Stimulated activated naive CD8-positive, alpha-beta T cell treated with anti-CD3 and anti-CD28 coated beads, Interleukin-15, Interleukin-2, amounts not matched to agents 100 ng/mL and 50 ng/mL, for 24 hours (primary cell): ENCODE results near the gene PLEKHH1.
"Not testable (repeated sequence)": the region's sequence is repeated elsewhere in the genome, so short reads cannot be mapped to it uniquely, and the experiment has no call there.

Experiments
- H3K27ac Mint-ChIP-seq: one replicate; pipeline ENCODE4 v1.8.0; 2021; ENCODE audit warnings: mild to moderate bottlenecking, mixed read lengths
- H3K27me3 Mint-ChIP-seq: one replicate; pipeline ENCODE4 v1.8.0; 2021; ENCODE audit warnings: mixed read lengths
- H3K36me3 Mint-ChIP-seq: one replicate; pipeline ENCODE4 v1.8.0; 2021; ENCODE audit warnings: low read depth, mixed read lengths
- H3K4me1 Mint-ChIP-seq: one replicate; pipeline ENCODE4 v1.8.0; 2021; ENCODE audit warnings: low read depth, mixed read lengths
- H3K4me3 Mint-ChIP-seq: one replicate; pipeline ENCODE4 v1.8.0; 2021; ENCODE audit warnings: mild to moderate bottlenecking, mixed read lengths
- H3K9me3 Mint-ChIP-seq: one replicate; pipeline ENCODE4 v1.8.0; 2021; ENCODE audit warnings: mixed read lengths

The PLEKHH1 gene

DNA sequence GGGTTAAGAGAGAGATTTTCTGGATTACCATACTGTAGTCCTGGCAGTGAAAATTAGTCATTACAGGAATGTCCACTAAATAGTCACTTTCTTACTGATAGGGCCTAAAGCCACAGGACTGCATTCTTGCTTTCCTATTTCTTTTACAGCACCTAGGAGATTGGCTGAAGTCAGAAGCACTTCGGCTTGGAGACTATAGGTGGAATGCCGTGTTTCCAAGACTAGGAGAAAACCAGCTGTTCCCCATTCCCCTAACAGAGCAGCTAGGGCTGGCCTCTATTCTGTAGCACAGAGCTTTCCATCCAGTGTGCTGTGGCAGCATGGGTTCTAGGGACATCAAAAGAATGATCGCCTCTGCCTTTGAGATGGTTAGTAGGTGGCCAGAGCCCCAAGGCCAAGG is 51.9 kb downstream of the PLEKHH1 start:
- H3K4me1 Mint-ChIP-seq, result no peaks in the 10 kb centered on the region
- H3K9me3 Mint-ChIP-seq, result no peaks in the 10 kb centered on the region
- no peak overlapping the region for H3K4me3 Mint-ChIP-seq
- no peak overlapping the region for H3K27ac Mint-ChIP-seq
- H3K27me3 Mint-ChIP-seq, result no peaks in the 10 kb centered on the region
- H3K36me3 Mint-ChIP-seq, result peaks cover 10% of the 10 kb centered on the region

DNA sequence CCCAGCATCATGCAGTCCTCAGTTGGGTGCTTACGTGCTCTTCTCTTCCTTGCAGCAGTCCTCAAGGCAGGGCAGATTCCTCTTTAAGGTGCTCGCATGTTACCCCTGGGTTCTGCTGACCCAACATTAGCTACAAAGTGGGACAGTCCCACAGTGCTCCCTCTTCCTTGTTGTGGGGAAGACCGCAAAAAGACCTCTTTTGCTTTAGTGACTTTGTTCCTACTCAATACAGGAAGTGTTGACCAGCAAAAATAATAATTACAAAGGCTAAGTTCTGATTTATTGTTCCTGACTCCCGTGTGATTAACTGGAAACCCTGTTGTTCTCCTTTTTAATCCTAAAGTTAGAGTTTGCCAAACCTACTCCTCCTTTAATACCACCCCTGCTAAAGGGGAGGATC is 53.3 kb downstream of the PLEKHH1 start:
- Mint-ChIP-seq H3K27me3 (no peaks in the 10 kb centered on the region), H3K4me3 (no peak overlapping the region), H3K27ac (no peak overlapping the region), H3K9me3 (no peaks in the 10 kb centered on the region), H3K36me3 (peaks cover 19% of the 10 kb centered on the region), H3K4me1 (no peaks in the 10 kb centered on the region)

DNA sequence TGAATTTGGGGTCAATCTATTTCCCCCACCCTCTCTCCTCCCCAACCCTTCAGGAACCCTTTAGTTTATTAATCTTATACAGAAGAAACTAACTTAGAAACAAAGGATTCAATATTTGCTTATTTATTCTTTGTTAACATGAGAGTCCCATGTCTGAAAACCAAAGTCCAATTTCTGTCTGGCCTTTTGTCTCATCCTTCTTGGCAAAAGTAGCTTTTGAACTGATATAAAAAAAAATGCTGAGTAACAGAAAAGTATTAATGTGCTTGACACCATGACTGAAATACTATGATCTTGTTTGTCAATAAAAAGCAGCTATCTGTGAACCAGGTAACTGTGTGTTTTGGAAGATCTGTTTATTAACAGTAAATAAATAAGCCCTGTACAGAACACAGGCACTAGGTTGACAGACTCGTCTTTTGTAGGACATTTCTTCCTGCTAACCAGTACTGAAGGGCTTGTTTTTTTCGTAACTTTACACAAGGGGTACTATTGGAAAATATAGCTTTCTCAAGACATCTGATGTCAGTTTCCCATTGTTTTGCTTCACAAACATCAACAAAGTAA is 56.2 kb downstream of the PLEKHH1 start:
- H3K9me3 Mint-ChIP-seq, result no peaks in the 10 kb centered on the region
- no peaks in the 10 kb centered on the region for H3K4me1 Mint-ChIP-seq
- H3K27me3 Mint-ChIP-seq, result no peaks in the 10 kb centered on the region
- H3K4me3 Mint-ChIP-seq, result no peak overlapping the region
- H3K27ac Mint-ChIP-seq, result no peak overlapping the region
- peaks cover 27% of the 10 kb centered on the region for H3K36me3 Mint-ChIP-seq

DNA sequence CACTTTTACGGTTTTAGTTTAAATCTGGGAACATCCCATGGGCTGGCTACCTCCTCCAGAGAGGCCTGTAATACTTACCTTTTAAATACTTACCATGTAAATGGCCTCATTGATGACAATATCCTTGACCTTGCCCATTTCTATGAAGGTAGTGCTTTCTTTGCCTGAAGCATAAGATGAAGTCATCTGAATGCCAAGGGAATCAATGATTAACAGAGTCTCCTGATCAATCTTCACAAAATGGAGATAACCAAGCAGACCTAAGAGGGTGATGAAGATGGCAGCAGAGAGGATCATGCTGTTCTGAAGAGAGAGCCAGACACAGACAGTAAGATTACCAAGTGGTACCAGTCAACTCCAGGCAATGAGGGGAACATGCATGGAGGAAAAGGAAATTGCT is 60.6 kb downstream of the PLEKHH1 start:
- H3K36me3 Mint-ChIP-seq, result peaks cover 29% of the 10 kb centered on the region
- peaks cover 19% of the 10 kb centered on the region for H3K4me1 Mint-ChIP-seq
- not testable (repeated sequence) for H3K27ac Mint-ChIP-seq, H3K4me3 Mint-ChIP-seq, H3K27me3 Mint-ChIP-seq, H3K9me3 Mint-ChIP-seq

DNA sequence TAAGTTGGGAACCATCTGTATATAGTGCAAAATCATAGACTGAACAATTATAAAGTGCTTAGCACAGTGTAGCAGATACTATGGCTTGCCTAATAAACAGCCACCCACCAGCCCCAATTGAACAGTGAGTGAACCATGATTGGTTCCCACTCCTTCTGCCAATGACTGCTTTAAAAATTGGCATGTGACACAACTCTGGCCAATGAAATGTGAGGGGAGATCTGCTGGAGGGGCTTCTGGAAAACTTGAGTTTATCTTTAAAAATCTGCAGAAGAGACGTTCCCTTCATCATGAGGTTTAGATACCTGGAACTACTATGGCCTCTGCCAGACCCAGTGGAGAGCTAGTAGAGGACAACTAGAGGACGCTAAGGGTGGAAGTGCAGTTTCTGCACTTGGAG is 62.3 kb downstream of the PLEKHH1 start:
- no peaks in the 10 kb centered on the region for H3K27me3 Mint-ChIP-seq
- peaks cover 22% of the 10 kb centered on the region for H3K36me3 Mint-ChIP-seq
- no peak overlapping the region for H3K4me3 Mint-ChIP-seq
- no peak overlapping the region for H3K27ac Mint-ChIP-seq
- no peaks in the 10 kb centered on the region for H3K9me3 Mint-ChIP-seq
- H3K4me1 Mint-ChIP-seq, result peaks cover 29% of the 10 kb centered on the region

DNA sequence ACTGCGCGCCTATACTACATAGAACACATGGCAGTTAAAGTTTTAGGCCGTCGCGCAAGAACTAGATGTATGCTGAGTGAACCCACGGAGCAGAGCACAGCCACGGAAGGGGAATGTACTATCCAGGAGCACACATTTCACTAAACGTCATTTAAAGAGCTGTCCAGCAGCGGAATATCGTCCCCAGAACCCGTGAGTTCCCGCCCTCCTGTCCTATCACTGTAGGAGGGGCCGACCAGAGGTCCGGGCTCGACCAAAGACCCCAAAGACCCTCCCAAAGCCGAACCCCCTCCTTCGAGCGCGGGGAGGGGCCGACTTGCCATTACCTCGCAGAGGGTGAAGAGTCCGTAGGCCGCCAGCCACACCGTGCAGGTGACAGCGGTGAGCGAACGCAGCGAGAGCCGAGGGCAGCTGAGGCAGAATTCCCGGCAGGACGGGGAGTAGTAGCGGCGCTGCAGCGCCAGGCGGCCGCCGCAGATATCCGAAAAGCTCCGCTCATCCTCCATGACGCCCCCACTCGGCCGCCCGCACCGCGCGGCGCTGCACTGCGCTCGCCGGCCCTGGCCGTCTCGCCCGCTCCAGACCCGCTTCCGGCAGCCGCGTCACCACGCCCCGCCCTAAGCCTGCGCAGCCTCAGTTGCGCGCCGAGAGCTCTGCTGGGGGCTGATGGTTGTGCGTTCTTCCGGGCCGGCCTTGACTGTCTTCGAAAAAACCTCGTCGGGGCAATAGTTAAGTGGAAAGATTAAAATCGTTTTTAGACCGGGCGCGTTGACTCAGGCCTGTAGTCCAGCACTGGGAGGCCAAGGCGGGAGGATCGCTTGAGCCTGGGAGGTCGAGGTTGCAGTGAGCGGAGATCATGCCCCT is 66.8 kb downstream of the PLEKHH1 start, which contains the start of gene PIGH:
Gene PIGH, minus strand, starts transcription at position 571 of the 864 bp plus-strand sequence. Its CDS starts 65 bp downstream, at position 506.
- Mint-ChIP-seq H3K27ac (peak within 1 kb of the TSS; percentile 96), H3K4me3 (peak within 1 kb of the TSS; percentile 97)

DNA sequence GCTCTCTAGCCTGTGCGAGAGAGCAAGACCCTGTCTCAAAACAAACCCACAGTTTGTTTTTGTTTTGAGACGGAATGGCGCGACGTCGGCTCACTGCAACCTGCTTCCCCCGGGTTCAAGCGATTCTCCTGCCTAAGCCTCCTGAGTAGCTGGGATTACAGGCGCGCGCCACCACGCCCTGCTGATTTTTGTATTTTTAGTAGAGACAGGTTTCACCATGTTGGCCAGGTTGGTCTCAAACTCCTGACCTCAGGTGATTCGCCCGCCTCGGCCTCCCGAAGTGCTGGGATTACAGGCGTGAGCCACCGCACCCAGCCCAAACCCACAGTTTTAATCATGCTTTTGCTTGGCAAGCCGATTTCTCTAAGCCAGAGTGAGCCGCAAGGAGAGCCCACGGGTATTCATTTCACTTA is 67.5 kb downstream of the PLEKHH1 start:
- Mint-ChIP-seq H3K4me1 (peaks cover 44% of the 10 kb centered on the region), H3K4me3 (peak overlapping the region; percentile 97), H3K27ac (peak overlapping the region; percentile 96)
- not testable (repeated sequence) for H3K27me3 Mint-ChIP-seq, H3K9me3 Mint-ChIP-seq, H3K36me3 Mint-ChIP-seq

More for the DNA sequence above, 66.8 kb downstream of the PLEKHH1 start, which contains the start of gene PIGH:
- Mint-ChIP-seq H3K27me3 (no peaks in the 10 kb centered on the region), H3K9me3 (no peaks in the 10 kb centered on the region), H3K36me3 (peaks cover 6% of the 10 kb centered on the region), H3K4me1 (peaks cover 44% of the 10 kb centered on the region)

DNA sequence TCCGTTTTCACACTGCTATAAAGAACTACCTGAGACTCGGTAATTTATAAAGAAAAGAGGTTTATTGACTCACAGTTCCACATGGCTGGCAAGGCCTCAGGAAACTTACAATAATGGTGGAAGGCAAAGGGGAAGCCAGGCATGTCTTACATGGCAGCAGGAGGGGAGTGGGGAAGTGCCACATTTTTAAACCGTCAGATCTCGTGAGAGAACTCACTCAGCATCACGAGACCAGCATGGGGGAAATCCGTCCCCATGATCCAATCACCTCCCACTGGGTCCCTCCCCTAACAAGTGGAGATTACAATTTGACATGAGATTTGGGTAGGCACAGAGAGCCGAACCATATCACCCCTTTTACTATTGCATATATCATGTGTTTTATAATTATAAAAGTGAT is 69.0 kb downstream of the PLEKHH1 start:
- no peaks in the 10 kb centered on the region for H3K36me3 Mint-ChIP-seq
- peaks cover 39% of the 10 kb centered on the region for H3K4me1 Mint-ChIP-seq
- no peaks in the 10 kb centered on the region for H3K9me3 Mint-ChIP-seq
- H3K27me3 Mint-ChIP-seq, result no peaks in the 10 kb centered on the region
- H3K4me3 Mint-ChIP-seq, result no peak overlapping the region
- no peak overlapping the region for H3K27ac Mint-ChIP-seq

DNA sequence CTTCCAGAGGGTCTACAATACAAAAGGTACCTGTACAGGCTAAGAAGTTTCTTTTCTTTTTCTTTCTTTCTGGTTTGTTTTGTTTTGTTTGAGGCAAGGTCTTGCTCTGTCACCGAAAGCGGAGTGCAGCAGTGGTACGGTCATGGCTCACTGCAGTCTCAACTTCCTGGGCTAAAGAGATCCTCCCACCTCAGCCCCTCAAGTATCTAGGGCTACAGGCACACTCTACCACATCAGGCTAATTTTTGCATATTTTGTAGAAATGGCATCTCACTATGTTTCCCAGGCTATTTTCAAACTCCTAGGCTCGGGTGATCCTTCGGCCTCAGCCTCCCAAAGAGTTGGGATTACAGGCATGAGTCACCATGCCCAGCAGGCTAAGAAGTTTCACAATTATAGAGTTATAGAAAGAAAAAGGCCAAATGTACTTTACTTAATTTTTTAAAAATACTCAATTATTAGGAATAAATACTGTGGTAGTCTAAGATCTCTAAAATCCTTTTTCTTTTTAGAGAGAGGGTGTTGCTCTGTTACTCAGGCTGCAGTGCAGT is 70.0 kb downstream of the PLEKHH1 start:
- Mint-ChIP-seq H3K4me3 (no peak overlapping the region), H3K27me3 (no peaks in the 10 kb centered on the region), H3K36me3 (no peaks in the 10 kb centered on the region), H3K4me1 (peaks cover 31% of the 10 kb centered on the region), H3K27ac (no peak overlapping the region), H3K9me3 (no peaks in the 10 kb centered on the region)

DNA sequence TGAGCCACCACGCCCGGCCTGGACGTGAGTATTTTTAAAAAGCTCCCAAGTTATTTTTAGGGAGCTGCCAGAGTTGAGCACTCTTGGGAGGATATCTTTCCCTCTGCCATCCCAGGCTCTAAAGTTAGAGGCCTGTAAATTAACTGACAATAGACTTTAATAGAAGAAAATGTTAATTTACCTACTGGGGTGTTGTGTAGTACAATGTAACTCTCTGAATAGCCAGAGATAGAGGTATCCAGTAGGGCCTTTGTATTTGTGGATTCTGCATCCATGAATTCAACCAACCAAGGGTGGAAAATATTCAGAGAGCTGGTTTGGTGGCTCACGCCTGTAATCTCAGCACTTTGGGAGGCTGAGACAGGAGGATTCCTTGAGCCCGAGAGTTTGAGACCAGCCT is 74.6 kb downstream of the PLEKHH1 start:
- Mint-ChIP-seq H3K27me3 (no peaks in the 10 kb centered on the region), H3K9me3 (no peaks in the 10 kb centered on the region), H3K4me3 (no peak overlapping the region), H3K4me1 (peaks cover 19% of the 10 kb centered on the region), H3K27ac (no peak overlapping the region), H3K36me3 (no peaks in the 10 kb centered on the region)

DNA sequence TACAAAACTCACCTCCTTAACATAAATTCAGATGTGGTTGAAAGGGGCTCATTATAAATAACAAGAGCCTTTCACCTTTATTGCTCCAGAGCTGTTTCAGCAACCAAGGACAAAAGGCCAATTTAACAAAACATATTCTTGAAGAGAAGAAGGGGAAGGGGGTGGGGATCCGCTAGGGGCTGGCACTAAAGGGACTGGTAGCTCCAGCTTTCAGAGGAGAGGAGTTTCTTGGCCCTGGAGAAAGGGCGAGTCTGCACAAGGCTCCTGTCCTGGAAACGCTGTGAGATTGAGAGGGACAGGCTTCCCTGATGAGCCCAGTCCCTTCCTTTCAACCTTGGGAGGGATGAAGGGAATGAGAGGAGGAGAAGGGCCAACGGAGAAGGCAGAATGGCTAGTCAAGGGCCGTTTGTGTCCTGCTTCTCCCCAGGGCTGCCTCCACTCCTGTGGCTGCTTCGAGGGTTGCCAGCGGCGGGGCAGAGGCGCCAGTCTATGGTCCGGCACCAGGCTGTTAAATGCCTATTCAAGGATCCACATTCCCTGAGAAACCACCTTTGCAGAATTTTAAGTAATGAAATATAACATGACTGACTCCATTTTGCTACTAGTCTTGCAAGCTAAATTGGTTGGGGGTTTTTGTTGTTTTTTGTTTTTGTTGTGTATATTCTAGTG is 76.7 kb downstream of the PLEKHH1 start:
- Mint-ChIP-seq H3K4me3 (no peak overlapping the region), H3K4me1 (peaks cover 11% of the 10 kb centered on the region), H3K27me3 (no peaks in the 10 kb centered on the region), H3K9me3 (no peaks in the 10 kb centered on the region), H3K36me3 (no peaks in the 10 kb centered on the region), H3K27ac (no peak overlapping the region)

DNA sequence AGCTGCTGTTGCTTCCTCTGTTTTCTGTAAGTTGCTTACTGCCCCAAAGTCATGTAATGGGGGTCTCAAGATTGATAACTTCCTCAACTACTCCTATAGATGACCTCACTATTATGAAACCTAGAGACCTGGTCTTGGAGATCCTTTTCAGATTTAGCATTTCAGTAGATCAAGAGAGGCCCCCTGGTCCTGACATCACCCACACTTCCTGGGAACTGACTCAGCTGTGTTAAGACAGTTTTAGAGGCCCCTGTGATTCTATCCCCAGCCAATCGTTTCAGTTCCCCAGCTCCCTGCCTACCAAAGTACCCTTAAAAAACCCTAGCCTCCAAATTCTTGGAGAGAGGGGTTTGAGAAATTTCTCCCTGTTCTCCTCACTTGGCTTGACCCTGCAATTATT is 77.4 kb downstream of the PLEKHH1 start:
- no peaks in the 10 kb centered on the region for H3K27me3 Mint-ChIP-seq
- H3K4me3 Mint-ChIP-seq, result no peak overlapping the region
- H3K4me1 Mint-ChIP-seq, result peaks cover 11% of the 10 kb centered on the region
- no peaks in the 10 kb centered on the region for H3K36me3 Mint-ChIP-seq
- no peak overlapping the region for H3K27ac Mint-ChIP-seq
- no peaks in the 10 kb centered on the region for H3K9me3 Mint-ChIP-seq

DNA sequence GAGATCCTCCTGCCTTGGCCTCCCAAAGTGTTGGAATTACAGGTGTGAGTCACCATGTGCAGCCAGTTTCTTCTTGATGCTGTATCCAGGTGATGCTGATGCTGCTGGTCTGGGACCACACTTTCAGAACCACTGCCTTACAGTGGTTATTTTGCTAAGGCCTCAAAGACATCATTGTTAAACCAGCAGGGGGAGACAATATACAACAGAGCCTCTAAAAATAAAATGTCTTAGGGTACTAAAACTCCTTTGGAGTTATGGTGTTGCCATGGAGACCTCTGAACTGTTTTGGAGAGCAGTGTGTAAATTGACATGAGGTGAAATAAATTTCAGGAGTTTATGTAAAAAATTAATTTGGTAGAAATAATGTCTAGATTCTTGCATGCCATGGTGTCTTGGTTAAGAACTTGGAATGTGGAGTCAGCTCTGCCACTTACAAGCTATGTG is 85.5 kb downstream of the PLEKHH1 start:
- peaks cover 38% of the 10 kb centered on the region for H3K4me1 Mint-ChIP-seq
- H3K4me3 Mint-ChIP-seq, result peak overlapping the region; percentile 84
- H3K27ac Mint-ChIP-seq, result peak overlapping the region; percentile 76
- no peaks in the 10 kb centered on the region for H3K36me3 Mint-ChIP-seq
- no peaks in the 10 kb centered on the region for H3K9me3 Mint-ChIP-seq
- peaks cover 4% of the 10 kb centered on the region for H3K27me3 Mint-ChIP-seq

DNA sequence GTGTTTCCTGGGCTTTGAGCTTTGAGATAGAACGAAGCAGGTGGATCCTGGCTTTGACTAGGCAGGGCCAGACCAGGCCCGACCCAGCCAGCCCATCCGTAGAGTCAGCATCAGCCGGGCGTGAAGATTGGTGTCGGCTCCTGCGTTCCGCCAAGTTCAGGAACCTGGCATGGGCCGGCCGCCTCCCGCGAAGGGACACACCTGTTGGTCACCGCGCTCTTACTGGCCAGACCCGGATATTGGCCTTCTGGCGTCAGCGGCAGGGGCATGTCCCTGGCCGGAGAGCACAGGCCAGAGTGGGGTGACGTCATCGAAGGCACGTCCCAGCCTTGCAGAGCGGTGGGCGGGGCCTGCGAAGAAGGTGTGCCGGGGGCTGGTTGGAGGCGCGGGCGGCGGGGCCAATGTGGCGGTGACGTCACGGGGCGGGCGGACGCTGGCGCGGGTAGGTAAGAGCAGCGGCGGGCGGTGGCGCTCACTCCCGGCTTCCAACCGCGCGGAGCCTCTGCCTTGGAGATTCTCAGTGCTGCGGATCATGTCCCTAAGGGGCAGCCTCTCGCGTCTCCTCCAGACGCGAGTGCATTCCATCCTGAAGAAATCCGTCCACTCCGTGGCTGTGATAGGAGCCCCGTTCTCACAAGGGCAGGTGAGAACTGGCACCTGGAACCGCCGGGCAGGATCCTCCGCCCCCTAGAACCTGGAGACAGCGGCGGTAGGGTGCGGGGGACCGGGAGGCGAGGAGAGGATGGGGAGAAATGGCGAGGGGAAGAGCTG is 86.5 kb downstream of the PLEKHH1 start, which contains the start of gene ARG2:
Gene ARG2, plus strand, starts transcription at position 475 of the 771 bp plus-strand sequence. Its CDS starts 58 bp downstream, at position 533.
- peak within 1 kb of the TSS; percentile 76 for H3K27ac Mint-ChIP-seq
- no peaks in the 10 kb centered on the region for H3K9me3 Mint-ChIP-seq
- H3K36me3 Mint-ChIP-seq, result peaks cover 5% of the 10 kb centered on the region
- H3K27me3 Mint-ChIP-seq, result peaks cover 9% of the 10 kb centered on the region
- H3K4me1 Mint-ChIP-seq, result peaks cover 38% of the 10 kb centered on the region
- H3K4me3 Mint-ChIP-seq, result peak within 1 kb of the TSS; percentile 84
